HepG2 (cell line): ENCODE data around the gene SKP2. TPM values are rescaled to one million over a fixed set of nuclear protein-coding genes. Genes with fewer than 3 reads are reported as not detected.

ENCODE experiments used
- CREB1 ChIP-seq, 2 experiments: fragments of 450-650 bp in 1 of 2; IDR thresholded peaks; 2 replicates each; pipeline ENCODE4 v1.6.1; 2016 to 2017; ENCODE audit warnings: control low read depth in 1 of 2, mild to moderate bottlenecking in 1 of 2, missing compliant biosample characterization in 1 of 2, missing genetic modification characterization in 1 of 2
- KDM3A ChIP-seq: IDR thresholded peaks from 2 replicates; pipeline ENCODE4 v1.6.1; 2018; ENCODE audit warnings: low read depth, missing compliant biosample characterization
- KDM6A ChIP-seq: IDR thresholded peaks from 2 replicates; pipeline ENCODE4 v1.6.1; 2016; ENCODE audit warnings: low read depth
- ZMYM4 ChIP-seq: sonication (generic); formaldehyde crosslinking; IDR thresholded peaks from 2 replicates; pipeline ENCODE4 v1.8.1; 2023; ENCODE audit warnings: mild to moderate bottlenecking, missing genetic modification reagents
- polyA plus RNA-seq, 8 experiments: library from polyadenylated mRNA; depleted of rRNA in 3 of 8; stranded (reverse) in 7 of 8; unstranded in 1 of 8; fragments of >200 nt; fragmentation: Illumina TruSeq in 4 of 8; extraction: Trizol in 4 of 8; gene quantifications; 2 replicates each; pipeline versions ENCODE4 v1.2.1 to v1.2.3, GENCODE V29; 2011 to 2016; ENCODE audit warnings: low read depth in 4 of 8, missing spikeins in 1 of 8, mixed read lengths in 1 of 8; ENCODE audit not compliant: insufficient read depth in 1 of 8
- total RNA-seq, 5 experiments: library from RNA; depleted of rRNA; stranded (reverse); fragments of >200 nt; fragmentation: Illumina TruSeq; extraction: Trizol; gene quantifications; 2 replicates each; pipeline ENCODE4 v1.2.3, GENCODE V29; 2016; ENCODE audit warnings: low read depth in 1 of 5
- TF ChIP-seq, protein P1 (sequence below), 2 experiments: sonication (generic) in 1 of 2; formaldehyde crosslinking in 1 of 2; IDR thresholded peaks; 2 replicates each; pipeline versions ENCODE4 v1.6.1 to v1.9.0; 2014 to 2022; ENCODE audit warnings: antibody characterized with exemption in 1 of 2, borderline replicate concordance in 1 of 2, inconsistent platforms in 1 of 2, low read depth in 1 of 2, missing genetic modification reagents in 1 of 2
- TF ChIP-seq, protein P2 (sequence below): sonication (generic); formaldehyde crosslinking; IDR thresholded peaks from 2 replicates; pipeline ENCODE4 v1.5.0; 2020; ENCODE audit warnings: missing genetic modification reagents
- TF ChIP-seq, protein P3 (sequence below): sonication (generic); formaldehyde crosslinking; IDR thresholded peaks from 2 replicates; pipeline ENCODE4 v1.4.0; 2020; ENCODE audit warnings: missing genetic modification reagents
- TF ChIP-seq, protein P4 (sequence below): sonication (generic); formaldehyde crosslinking; IDR thresholded peaks from 2 replicates; pipeline ENCODE4 v1.4.0; 2020; ENCODE audit warnings: missing genetic modification reagents
- TF ChIP-seq, protein P5 (sequence below): sonication (generic); formaldehyde crosslinking; IDR thresholded peaks from 2 replicates; pipeline ENCODE4 v1.4.0; 2020; ENCODE audit warnings: mild to moderate bottlenecking, missing genetic modification reagents, borderline replicate concordance

Gene SKP2
- total and polyA plus RNA-seq, 2 of the 13 experiments (the other 11 are each of a cell fraction or from before 2014, with no cell fraction given), result 29.6 to 84.1 TPM

DNA sequence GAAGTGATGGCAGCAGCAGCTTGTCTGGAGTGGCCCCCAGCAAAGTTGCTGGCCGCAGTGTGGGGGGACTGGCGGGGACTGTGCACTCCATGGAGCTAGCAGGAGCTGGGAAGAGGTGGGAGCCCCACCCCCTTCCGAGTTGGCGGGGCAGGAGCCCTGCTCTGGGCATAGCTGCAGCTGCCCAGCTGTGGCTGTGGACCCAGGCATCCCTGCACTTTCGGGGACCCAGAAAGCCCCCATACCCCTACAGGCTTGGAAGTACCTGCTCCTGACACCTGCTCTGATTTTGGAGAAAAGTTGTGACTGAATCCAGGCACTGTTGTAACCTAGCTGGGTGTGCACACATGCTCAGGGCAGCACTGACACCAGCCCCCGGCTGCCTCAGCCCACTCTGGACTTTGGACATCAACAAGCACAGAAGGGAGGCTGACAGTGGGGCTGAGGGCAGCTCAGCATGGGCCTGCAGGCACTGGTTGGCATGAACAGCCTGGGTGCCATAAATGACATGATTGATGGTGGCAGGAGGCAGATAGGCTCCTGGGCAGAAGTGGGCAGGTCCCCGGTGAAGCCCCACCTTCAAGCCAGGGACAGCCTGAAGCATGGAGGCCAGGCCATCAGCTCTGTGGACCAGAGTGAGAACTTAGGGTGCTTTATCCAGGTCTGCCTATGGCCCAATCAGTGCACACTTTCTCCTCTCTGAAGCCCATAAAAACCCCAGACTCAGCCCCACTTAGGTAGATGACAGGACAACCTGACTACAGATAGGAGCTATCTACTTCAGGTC is 12.8 kb upstream of the SKP2 start (continued):
- TF ChIP-seq, protein P1, sequence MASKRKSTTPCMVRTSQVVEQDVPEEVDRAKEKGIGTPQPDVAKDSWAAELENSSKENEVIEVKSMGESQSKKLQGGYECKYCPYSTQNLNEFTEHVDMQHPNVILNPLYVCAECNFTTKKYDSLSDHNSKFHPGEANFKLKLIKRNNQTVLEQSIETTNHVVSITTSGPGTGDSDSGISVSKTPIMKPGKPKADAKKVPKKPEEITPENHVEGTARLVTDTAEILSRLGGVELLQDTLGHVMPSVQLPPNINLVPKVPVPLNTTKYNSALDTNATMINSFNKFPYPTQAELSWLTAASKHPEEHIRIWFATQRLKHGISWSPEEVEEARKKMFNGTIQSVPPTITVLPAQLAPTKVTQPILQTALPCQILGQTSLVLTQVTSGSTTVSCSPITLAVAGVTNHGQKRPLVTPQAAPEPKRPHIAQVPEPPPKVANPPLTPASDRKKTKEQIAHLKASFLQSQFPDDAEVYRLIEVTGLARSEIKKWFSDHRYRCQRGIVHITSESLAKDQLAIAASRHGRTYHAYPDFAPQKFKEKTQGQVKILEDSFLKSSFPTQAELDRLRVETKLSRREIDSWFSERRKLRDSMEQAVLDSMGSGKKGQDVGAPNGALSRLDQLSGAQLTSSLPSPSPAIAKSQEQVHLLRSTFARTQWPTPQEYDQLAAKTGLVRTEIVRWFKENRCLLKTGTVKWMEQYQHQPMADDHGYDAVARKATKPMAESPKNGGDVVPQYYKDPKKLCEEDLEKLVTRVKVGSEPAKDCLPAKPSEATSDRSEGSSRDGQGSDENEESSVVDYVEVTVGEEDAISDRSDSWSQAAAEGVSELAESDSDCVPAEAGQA (IDR thresholded peaks at IDR 0.05; ENCODE audit: low read depth), result no peak
- TF ChIP-seq, protein P1 (CRISPR knock-in tag; IDR thresholded peaks at IDR 0.05; ENCODE audit: borderline replicate concordance), result no peak
- peak; percentile 83 for TF ChIP-seq ZMYM4
- TF ChIP-seq, protein P2, sequence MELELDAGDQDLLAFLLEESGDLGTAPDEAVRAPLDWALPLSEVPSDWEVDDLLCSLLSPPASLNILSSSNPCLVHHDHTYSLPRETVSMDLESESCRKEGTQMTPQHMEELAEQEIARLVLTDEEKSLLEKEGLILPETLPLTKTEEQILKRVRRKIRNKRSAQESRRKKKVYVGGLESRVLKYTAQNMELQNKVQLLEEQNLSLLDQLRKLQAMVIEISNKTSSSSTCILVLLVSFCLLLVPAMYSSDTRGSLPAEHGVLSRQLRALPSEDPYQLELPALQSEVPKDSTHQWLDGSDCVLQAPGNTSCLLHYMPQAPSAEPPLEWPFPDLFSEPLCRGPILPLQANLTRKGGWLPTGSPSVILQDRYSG, result no peak
- no peak for TF ChIP-seq CREB1 (IDR thresholded peaks at IDR 0.05)
- TF ChIP-seq CREB1 (CRISPR knock-in tag; IDR thresholded peaks at IDR 0.05), result no peak
- TF ChIP-seq, protein P3, sequence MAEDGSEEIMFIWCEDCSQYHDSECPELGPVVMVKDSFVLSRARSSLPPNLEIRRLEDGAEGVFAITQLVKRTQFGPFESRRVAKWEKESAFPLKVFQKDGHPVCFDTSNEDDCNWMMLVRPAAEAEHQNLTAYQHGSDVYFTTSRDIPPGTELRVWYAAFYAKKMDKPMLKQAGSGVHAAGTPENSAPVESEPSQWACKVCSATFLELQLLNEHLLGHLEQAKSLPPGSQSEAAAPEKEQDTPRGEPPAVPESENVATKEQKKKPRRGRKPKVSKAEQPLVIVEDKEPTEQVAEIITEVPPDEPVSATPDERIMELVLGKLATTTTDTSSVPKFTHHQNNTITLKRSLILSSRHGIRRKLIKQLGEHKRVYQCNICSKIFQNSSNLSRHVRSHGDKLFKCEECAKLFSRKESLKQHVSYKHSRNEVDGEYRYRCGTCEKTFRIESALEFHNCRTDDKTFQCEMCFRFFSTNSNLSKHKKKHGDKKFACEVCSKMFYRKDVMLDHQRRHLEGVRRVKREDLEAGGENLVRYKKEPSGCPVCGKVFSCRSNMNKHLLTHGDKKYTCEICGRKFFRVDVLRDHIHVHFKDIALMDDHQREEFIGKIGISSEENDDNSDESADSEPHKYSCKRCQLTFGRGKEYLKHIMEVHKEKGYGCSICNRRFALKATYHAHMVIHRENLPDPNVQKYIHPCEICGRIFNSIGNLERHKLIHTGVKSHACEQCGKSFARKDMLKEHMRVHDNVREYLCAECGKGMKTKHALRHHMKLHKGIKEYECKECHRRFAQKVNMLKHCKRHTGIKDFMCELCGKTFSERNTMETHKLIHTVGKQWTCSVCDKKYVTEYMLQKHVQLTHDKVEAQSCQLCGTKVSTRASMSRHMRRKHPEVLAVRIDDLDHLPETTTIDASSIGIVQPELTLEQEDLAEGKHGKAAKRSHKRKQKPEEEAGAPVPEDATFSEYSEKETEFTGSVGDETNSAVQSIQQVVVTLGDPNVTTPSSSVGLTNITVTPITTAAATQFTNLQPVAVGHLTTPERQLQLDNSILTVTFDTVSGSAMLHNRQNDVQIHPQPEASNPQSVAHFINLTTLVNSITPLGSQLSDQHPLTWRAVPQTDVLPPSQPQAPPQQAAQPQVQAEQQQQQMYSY (CRISPR knock-in tag), result no peak
- TF ChIP-seq KDM6A, result peak; percentile 76
- peak; percentile 25; the same call in 1 of the 2 replicates for TF ChIP-seq KDM3A (CRISPR knock-in tag)
- TF ChIP-seq, protein P4, sequence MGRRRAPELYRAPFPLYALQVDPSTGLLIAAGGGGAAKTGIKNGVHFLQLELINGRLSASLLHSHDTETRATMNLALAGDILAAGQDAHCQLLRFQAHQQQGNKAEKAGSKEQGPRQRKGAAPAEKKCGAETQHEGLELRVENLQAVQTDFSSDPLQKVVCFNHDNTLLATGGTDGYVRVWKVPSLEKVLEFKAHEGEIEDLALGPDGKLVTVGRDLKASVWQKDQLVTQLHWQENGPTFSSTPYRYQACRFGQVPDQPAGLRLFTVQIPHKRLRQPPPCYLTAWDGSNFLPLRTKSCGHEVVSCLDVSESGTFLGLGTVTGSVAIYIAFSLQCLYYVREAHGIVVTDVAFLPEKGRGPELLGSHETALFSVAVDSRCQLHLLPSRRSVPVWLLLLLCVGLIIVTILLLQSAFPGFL (CRISPR knock-in tag), result no peak
- TF ChIP-seq, protein P5, sequence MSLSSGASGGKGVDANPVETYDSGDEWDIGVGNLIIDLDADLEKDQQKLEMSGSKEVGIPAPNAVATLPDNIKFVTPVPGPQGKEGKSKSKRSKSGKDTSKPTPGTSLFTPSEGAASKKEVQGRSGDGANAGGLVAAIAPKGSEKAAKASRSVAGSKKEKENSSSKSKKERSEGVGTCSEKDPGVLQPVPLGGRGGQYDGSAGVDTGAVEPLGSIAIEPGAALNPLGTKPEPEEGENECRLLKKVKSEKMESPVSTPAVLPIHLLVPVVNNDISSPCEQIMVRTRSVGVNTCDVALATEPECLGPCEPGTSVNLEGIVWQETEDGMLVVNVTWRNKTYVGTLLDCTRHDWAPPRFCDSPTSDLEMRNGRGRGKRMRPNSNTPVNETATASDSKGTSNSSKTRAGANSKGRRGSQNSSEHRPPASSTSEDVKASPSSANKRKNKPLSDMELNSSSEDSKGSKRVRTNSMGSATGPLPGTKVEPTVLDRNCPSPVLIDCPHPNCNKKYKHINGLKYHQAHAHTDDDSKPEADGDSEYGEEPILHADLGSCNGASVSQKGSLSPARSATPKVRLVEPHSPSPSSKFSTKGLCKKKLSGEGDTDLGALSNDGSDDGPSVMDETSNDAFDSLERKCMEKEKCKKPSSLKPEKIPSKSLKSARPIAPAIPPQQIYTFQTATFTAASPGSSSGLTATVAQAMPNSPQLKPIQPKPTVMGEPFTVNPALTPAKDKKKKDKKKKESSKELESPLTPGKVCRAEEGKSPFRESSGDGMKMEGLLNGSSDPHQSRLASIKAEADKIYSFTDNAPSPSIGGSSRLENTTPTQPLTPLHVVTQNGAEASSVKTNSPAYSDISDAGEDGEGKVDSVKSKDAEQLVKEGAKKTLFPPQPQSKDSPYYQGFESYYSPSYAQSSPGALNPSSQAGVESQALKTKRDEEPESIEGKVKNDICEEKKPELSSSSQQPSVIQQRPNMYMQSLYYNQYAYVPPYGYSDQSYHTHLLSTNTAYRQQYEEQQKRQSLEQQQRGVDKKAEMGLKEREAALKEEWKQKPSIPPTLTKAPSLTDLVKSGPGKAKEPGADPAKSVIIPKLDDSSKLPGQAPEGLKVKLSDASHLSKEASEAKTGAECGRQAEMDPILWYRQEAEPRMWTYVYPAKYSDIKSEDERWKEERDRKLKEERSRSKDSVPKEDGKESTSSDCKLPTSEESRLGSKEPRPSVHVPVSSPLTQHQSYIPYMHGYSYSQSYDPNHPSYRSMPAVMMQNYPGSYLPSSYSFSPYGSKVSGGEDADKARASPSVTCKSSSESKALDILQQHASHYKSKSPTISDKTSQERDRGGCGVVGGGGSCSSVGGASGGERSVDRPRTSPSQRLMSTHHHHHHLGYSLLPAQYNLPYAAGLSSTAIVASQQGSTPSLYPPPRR (CRISPR knock-in tag), result peak; percentile 52; the same call in 1 of the 2 replicates
